Lower lobe of right lung (tissue), 2 donors: ENCODE results near the gene APEX1. TPM values are rescaled to one million over a fixed set of nuclear protein-coding genes. Genes with fewer than 3 reads are reported as not detected.
A peak's percentile ranks its signal among the peaks of the same experiment; 100 is the strongest.

Experiments
- ATAC-seq, 2 donors: fragments of 200-7000 bp; cut with Tn5 transposase; one replicate each; pipeline ENCODE4 v1.9.1; 2020 to 2022; ENCODE audit warnings: mild to moderate bottlenecking in 2 of 2, moderate library complexity in 2 of 2
- DNase-seq: peaks from one replicate; pipeline ENCODE4 v3.0.0-alpha.2; 2020
- H3K27ac ChIP-seq: fragments of 200-600 bp; one replicate; pipeline ENCODE4 v1.8.0; 2022
- H3K27me3 ChIP-seq: fragments of 200-600 bp; one replicate; pipeline ENCODE4 v1.8.0; 2022; ENCODE audit warnings: low read depth
- H3K36me3 ChIP-seq: fragments of 200-600 bp; one replicate; pipeline ENCODE4 v1.8.0; 2022; ENCODE audit warnings: mild to moderate bottlenecking
- H3K4me1 ChIP-seq: fragments of 200-600 bp; one replicate; pipeline ENCODE4 v1.8.0; 2022
- H3K4me3 ChIP-seq: fragments of 200-600 bp; one replicate; pipeline ENCODE4 v1.8.0; 2022; ENCODE audit warnings: mild to moderate bottlenecking
- H3K9me3 ChIP-seq: fragments of 200-600 bp; one replicate; pipeline ENCODE4 v1.8.0; 2022
- CTCF ChIP-seq: fragments of 200-600 bp; IDR thresholded peaks from one replicate; pipeline ENCODE4 v1.8.0; 2022; ENCODE audit warnings: antibody characterized with exemption, mild to moderate bottlenecking
- intact Hi-C: fragments of 100-400 bp; cut with DNase I; formaldehyde crosslinking; loops from one replicate; pipeline ENCODE4 v1.11.0; 2022
- long read RNA-seq: library from polyadenylated mRNA; unstranded; transcript quantifications from one replicate; pipeline ENCODE4 v2.0.0, GENCODE V29; 2021
- total RNA-seq: library from RNA; stranded (reverse); fragmentation: NEBNext Ultra II Directional; extraction: Animal tissue kit (Norgen Biotek cat#: 25700); gene quantifications from one replicate; pipeline ENCODE4 v1.2.1, GENCODE V29; 2021
- donor health status: DM: no; HTN: yes; CAD: no; lungs with severe emphysema.

Gene APEX1
- total RNA-seq: 103 TPM
- long read RNA-seq, transcript APEX1-201 (5 exons, 1,484 nt): major isoform, 70 of 114 reads
- long read RNA-seq, transcript APEX1-210 (5 exons, 1,437 nt): minor isoform, 10 of 114 reads
- long read RNA-seq, transcript APEX1-205 (4 exons, 1,603 nt): minor isoform, 7 of 114 reads
- long read RNA-seq, transcript APEX1-216 (3 exons, 1,803 nt): minor isoform, 9 of 114 reads
- long read RNA-seq, partial matches to known transcripts: 3 of 114 reads
- long read RNA-seq, other reads (novel, unspliced or antisense): 9 of 114 reads

GRCh38 chr14:20454516-20455354 is at the start of gene APEX1, which contains the start of gene OSGEP:
Gene APEX1 (plus strand): TSS chr14:20455226. CDS start chr14:20455646, 420 bp downstream.
Gene OSGEP (minus strand): TSS chr14:20454812. CDS start chr14:20454683, 129 bp downstream.
- H3K9me3 ChIP-seq: no peaks in the 10 kb centered on the region
- no peaks in the 10 kb centered on the region for H3K27me3 ChIP-seq
- no peak for TF ChIP-seq CTCF
- peak within 1 kb of the TSS; percentile 91 for H3K4me3 ChIP-seq
- H3K4me1 ChIP-seq: peaks cover 47% of the 10 kb centered on the region
- H3K27ac ChIP-seq: peak within 1 kb of the TSS; percentile 96
- peaks cover 65% of the 10 kb centered on the region for H3K36me3 ChIP-seq
- intact Hi-C loops: no loop called here
- ATAC-seq: peak; percentile 96
- DNase-seq: peak; percentile 99

- H3K27me3 ChIP-seq: no peaks in the 10 kb centered on the region
- H3K36me3 ChIP-seq: peaks cover 48% of the 10 kb centered on the region
- intact Hi-C loops: no loop called here
- peaks cover 19% of the 10 kb centered on the region for H3K4me1 ChIP-seq
- TF ChIP-seq CTCF: no peak
- ATAC-seq (no peak), DNase-seq (no peak)
- no peaks in the 10 kb centered on the region for H3K9me3 ChIP-seq
- H3K27ac ChIP-seq: no peak overlapping the region
- H3K4me3 ChIP-seq: no peak overlapping the region
Observed at GRCh38 chr14:20409226-20409625, 45.8 kb upstream of the APEX1 start.

- Histone ChIP-seq H3K27ac (peak overlapping the region; percentile 92), H3K36me3 (peaks cover 17% of the 10 kb centered on the region), H3K4me3 (peak overlapping the region; percentile 83), H3K4me1 (peaks cover 31% of the 10 kb centered on the region), H3K9me3 (no peaks in the 10 kb centered on the region), H3K27me3 (no peaks in the 10 kb centered on the region)
- no peak for TF ChIP-seq CTCF
- ATAC-seq: peak; percentile 3 to 11
- no peak for DNase-seq
- intact Hi-C loops: no loop called here
Observed at GRCh38 chr14:20412411-20412810, 42.6 kb upstream of the APEX1 start.

- Histone ChIP-seq H3K27me3 (no peaks in the 10 kb centered on the region), H3K36me3 (peaks cover 10% of the 10 kb centered on the region), H3K27ac (peak within 1 kb of the TSS; percentile 92), H3K9me3 (no peaks in the 10 kb centered on the region), H3K4me3 (peak within 1 kb of the TSS; percentile 83), H3K4me1 (peaks cover 31% of the 10 kb centered on the region)
- ATAC-seq (peak; percentile 96 to 98), DNase-seq (peak; percentile 94)
- intact Hi-C loops: no loop called here
- TF ChIP-seq CTCF: no peak
Observed at GRCh38 chr14:20412876-20413743, 41.9 kb upstream of the APEX1 start, which contains the start of gene TEP1. Gene TEP1 (minus strand): TSS chr14:20413501. CDS start chr14:20408439, 5,062 bp downstream.

GRCh38 chr14:20413744-20414082 is 41.3 kb upstream of the APEX1 start:
- Histone ChIP-seq H3K27me3 (no peaks in the 10 kb centered on the region), H3K9me3 (no peaks in the 10 kb centered on the region), H3K27ac (peak overlapping the region; percentile 92), H3K4me3 (peak overlapping the region; percentile 83), H3K4me1 (peaks cover 31% of the 10 kb centered on the region), H3K36me3 (peaks cover 4% of the 10 kb centered on the region)
- no peak for TF ChIP-seq CTCF
- intact Hi-C loops: no loop called here
- peak; percentile 21 to 37 for ATAC-seq
- no peak for DNase-seq
